Measurements from ENCODE around the gene FSCN2.

Gene FSCN2, protein sequence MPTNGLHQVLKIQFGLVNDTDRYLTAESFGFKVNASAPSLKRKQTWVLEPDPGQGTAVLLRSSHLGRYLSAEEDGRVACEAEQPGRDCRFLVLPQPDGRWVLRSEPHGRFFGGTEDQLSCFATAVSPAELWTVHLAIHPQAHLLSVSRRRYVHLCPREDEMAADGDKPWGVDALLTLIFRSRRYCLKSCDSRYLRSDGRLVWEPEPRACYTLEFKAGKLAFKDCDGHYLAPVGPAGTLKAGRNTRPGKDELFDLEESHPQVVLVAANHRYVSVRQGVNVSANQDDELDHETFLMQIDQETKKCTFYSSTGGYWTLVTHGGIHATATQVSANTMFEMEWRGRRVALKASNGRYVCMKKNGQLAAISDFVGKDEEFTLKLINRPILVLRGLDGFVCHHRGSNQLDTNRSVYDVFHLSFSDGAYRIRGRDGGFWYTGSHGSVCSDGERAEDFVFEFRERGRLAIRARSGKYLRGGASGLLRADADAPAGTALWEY

DNA sequence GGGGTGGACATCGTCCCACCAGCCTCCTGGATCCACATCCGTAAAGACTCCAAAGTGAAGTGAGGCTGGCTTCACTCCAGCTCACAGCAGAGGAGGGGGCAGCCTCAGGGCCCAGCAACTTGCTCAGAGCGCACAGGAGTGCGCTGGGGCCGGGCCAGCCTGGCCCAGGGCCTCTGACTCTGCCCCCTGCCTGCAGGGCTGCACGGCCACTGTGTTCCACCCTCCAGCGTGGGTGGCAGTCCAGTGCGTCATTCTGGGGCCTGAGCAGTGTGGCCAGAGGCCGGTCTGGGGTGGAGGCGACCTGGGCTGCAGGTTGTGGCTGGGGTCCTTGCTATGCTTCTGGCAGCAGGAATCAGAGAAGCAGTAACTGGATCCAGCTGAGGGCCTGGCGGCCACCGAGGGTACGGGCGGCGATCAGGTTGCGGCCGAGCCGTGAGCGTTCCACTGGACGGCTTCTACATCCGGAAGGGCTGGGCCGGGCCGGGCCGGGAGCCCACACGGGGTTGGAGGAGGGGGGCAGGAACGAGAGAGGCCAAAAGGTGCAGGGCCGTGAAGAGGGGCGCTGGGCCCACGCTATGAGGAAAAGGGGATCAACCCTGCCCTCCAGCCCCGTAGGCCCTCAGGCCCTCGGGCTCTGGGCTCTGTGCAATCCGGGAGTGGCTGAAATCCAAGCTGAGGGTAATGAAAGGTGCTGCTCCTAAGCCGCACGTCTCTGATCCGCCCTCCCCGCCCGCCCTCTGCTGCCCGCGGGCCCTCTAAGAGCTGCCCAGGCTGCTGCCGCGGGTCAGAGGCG is at the start of gene FSCN2:
TSS of gene FSCN2 (plus strand) at position 787 of the 793 bp plus-strand sequence. CDS start 155 bp downstream, outside the sequence.
- DNase-seq, result no peak

DNA sequence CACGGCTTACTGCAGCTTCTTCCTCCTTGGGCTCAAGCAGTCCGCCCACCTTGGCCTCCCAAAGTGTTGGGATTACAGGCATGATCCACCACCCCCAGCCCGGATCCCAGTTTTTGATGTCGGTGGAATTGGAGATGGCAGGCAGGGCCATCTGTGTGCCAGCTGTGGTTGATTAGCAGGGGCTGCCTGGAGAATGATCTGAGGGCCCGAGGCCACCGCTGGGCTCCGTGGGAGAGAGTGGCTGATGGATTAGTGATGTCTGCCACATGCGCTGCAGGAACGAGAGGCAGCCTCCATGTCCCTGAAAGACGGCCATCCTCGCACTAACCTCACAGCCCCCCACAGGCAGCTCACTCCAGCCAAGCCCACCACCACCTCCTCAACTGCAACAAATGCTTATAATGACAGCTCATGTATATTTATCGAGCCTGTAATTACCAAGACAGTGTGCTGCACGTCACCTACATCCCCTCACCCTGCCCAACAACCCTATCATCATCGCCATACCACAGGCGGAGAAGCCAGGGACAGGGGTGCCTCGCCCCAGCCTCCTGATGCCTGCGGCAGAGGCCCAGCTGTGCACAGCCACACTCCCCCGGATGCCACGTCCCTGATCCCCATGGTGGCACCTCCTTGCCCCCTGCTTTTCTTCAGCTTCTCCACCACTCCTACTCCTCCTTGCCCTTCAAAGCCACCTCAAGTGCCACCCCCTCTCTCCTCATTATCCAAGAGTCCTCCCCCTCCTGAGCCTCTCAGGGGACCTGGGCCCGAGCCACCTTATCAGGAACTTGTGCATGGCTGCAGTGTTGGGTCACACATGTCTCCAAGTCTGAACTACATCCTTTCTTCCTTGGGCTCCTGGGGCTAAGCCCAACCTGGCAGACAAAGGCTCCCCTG is 48.8 kb upstream of the FSCN2 start:
- DNase-seq, result no peak

DNA sequence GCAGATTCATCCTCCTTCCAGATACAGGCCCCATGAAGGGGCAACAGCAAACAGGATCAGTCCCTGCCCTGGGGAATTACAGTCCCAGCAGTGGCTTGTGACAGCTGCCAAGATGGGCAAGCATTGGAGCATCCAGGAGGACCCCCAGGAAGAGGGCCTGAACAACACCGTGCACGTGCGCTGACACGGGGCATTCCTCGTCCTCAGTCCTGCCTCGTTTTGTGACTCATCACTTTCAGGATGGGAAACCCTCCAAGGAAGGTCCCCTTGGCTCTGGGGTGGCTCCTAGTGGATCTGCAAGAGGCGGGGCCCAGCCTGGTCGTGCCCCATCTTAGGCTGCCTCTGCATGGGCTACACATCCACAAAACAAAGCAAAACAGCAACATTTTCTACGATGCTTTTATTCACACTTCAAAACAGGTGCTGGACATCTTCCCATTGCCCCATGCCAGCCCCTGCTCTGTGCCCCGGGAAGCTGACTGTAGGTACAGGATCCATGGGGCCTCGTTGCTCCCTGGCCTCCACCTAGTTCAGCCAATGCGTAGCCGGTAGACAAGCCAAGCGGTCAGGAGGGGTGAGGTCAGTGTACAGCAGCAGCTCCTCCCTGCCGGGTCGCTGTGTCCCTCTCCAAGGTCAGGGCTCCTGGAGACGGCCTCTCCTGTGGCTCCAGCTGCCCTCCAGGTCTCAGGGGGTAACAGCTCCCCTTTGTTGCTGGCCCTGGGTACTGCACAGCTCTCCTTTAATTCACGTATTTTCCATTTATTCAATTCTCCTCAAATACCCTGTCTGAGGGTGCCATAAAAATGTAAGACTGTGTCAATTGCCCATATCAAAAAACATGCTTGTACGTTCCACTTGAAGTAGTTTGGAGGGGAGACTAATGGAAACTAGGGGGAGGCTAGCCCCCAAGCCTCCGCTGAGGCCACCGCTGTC is 47.8 kb upstream of the FSCN2 start:
- no peak for DNase-seq

DNA sequence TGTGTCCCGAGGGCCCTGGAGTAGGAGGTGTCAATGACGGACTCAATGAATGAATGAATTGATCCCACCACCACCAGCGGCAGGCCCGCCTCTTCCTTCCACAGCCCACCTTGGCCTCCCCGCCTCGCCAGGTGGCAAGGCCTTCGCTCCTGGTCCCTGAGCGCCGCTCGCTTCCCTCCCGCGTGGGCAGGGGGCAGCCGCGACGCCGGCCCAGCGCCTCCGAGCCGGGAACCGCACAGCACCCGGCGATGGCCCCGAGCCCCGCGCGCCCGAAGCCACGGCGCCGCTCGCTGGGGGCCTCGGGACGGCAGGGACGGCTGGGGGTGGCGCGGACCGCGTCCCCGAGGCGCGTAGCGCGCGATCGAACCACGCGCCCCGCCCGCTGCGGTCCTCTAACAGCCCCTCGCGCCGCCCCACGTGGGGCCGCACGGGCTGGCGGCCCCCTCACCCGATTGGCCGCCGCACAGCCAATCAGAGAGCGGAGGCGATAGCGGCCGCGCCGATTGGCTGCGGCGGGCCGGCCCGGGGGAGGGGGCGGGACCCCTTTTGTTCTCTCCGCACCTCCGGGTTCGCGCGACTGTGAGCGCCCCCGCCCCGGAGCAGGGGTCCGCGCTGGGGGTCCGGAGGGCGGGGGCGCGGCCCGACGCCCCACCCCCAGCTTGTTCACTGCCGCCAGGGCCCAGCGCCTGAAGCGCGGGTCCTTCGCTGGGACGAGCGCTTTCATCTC is 46.9 kb upstream of the FSCN2 start:
- peak; percentile 32 for DNase-seq

DNA sequence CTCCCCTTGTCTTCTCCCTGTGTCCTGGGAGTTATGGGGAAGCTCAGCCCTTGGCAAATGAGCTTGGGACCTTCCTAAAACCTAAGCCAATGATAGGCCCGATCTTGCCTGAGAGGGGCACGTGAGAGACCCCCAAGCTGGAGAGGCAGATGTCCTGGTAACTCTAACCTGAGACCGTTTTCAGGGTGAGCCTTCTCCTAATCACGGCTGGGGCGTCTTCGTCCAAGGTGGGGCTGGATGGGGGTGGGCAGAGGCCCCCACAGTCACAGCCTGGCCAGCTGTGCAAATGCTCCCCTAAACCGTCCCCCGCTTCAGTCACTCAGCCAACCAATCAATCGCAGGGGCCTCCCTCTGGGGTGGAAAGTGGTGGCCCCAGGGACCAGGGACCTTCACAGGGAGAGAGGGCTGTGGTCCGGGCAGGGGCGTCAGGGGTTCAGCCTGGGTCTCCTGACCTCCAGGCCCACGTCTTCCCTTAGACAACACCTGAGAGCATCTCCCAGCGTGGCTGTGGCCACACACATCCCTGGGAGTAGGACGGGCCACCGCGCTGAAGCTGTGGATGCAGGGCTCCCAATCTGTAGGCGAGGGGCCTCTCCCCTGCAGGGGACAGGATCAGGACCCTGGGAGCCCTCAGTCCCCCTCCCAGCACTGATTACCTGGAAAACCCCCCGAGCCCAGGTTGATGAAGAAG is 46.2 kb upstream of the FSCN2 start:
- DNase-seq, result no peak

DNA sequence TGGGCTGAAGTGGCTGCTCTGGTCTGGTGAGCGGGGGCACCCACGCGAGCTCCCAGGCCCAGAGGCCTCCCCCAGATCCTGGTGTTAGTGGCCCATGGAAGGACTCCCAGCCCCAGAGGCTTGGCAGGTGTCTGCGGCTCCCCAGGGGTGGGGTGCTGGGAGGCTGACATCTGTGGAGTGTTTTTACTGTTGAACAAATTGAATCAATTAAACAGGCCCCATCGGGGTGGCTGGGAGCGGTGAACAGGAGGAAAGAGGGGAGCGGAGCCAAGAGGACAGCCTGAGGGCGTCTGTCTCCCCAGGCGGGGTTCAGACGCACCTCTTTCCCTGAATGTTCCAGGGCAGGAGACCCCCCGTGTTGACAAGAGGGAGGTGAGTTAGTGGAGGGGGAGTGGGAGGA is 45.5 kb upstream of the FSCN2 start:
- DNase-seq, result no peak

DNA sequence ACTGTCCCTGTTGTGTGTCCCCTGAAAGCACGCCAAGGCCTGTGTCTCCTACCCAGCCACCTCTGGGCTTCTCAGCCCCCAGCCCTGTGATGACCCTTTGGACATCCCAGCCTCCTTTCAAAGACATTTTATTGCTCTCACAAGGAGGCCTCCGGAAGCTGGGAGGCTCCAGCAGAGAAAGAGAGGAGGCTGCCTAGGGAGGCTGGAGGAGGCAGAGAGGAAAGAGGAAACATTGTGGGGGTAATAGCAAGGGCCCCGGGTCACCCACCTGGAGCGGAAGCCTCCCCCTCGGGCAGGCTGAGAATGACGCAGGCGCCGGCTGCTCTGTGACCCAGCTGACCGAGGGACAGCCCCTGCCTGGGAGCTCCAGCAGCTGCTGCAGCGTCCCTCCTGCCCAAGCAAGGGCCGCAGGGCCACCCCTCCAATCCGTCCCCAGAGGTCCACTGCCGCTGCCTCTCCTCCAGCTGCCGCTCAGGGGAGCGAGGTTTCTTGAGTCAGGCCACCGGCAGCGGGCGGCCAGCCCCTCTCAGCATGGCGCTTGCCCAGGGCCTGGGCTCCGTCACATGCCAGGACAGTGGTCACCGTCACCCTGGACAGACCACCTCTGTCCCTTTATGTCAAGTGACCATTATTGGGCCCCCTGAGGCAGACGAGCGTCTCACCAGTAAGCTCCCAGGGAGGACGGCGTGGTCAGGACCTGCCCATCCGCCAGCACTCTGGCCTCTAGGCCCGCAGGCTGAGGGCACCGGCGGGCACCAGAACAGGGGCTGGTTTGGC is 44.9 kb upstream of the FSCN2 start:
- no peak for DNase-seq

DNA sequence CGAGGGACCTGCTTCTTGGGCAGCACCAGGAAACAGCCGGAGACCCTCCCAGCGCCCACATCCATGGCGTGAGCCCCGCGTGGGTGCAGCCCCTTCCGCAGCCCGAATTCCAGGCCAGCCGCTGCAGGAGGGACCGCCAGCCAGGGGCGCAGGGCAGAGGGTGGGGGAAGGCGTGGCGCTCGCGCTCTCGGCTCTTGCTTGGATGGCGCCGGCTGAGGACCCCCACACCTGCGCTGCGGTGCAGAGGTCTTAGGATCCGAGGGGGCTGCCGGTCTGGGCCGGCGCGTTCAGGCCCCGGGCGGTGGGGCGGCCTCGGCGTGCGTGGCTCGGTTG is 44.3 kb upstream of the FSCN2 start:
- DNase-seq, result no peak

DNA sequence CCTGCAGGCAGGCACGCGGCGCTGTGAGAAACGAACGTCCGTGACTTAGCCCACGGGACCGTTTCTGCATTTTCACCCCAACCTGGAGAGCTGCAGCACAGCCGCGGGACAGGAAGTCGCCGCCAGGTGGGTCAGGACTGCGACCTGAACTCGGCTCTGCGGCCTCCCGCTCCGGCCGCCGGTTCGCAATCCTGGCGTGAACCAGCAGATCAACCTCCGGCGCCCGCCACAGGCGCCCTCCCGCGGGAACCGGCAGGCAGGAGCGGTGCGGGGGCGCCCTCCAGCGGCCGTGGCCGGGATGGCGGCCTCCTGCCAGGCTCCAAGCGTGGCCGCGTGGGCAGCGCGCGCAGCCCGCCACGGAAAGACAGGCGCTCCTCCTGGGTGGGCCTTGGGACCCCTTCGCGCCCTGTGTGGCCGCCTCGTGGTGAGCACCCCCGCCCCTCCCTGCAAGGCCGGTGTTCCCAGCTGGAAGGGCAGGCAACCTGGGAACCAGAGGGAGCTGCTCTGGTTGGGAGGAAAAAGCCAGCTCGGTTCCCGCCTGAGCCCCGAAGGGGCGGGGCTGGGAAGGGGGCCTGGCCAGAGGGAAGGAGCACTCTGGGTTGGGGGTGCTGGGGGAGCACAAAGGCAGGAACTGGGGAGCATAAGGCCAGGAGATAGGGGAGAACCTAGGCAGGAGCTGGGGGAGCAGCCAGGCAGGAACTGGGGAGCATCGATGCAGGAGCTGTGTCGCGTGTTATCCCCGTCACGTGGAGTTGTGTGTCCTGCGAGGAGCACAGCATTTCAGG is 43.8 kb upstream of the FSCN2 start:
- peak; percentile 65 for DNase-seq

DNA sequence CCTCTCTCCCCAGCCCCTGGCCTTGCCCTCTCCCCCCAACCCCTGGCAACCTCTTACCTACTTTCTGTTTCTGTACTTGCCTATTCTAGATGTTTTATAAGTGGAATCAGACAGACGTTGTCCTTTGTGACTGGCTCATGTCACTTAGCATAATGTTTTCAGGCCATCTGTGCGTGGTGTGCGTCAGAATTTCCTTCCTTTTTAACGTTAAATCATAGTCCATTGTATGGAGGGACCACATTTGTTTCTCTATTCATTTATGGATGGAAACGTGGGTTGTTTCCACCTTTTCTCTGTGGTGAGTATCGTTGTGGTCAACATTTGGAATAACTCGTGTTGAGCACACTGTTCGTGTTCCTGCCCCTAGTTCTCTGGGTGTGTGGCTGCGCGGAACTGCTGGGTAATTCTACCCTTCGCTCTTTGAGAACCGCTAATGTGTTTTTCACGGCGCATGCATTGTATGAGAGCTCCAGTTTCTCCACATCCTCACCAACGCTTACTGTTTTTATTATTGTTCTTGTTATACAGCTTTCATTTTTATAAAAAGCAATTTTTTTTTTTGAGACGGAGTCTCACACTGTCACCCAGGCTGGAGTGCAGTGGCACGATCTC is 41.9 kb upstream of the FSCN2 start:
- no peak for DNase-seq

DNA sequence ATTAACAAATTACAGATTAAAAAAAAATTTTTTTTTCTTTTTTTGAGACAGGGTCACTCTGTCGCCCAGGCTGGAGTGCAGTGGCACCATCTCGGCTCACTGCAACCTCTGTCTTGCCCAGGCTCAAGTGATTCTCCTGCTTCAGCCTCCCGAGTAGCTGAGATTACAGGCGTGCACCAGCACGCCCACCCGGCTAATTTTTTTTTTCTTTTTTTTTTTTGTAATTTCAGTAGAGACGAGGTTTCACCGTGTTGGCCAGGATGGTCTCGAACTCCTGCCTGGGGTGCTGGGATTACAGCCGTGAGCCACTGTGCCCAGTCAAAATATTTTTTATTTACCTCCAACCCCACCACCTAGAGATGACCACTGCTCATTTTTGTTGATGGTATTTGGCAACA is 41.1 kb upstream of the FSCN2 start:
- DNase-seq, result no peak

DNA sequence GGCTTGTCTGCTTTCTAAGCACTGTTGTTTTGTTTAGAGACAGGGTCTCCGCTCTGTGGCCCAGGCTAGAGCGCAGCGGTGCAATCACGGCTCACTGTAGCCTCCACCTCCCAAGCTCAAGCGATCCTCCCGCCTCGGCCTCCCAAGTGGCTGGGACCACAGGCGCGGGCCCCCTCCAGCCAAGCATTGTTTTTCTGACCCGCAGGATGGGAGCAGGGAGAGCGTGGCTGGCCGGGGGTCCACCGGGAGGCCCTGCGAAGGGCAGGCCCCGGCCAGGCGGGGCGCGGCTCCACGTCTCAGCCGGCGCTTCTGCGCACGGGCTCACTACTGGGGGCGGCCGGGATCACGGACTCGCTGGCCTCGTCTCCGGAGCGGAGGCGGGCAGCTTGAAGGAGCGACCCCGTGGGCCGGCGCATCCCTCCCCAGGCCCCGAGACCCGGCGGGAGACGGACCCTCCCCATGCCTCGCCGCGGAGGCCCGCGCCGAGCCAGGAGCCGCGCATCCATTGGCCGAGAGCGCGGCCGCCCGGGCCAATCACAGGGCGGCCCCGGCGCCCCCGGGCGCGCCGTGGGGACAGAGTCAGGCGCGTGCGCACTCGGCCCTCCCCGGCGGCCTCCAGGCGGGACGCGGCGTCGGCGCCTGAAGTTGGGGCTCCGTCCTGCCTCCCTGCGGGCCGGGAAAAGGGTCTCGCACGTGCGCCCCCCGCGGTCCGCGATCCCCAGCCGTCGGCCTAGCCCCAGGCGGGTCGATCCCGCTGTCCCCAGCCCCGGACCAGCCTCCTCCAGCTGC is 40.5 kb upstream of the FSCN2 start:
- peak; percentile 64 for DNase-seq

DNA sequence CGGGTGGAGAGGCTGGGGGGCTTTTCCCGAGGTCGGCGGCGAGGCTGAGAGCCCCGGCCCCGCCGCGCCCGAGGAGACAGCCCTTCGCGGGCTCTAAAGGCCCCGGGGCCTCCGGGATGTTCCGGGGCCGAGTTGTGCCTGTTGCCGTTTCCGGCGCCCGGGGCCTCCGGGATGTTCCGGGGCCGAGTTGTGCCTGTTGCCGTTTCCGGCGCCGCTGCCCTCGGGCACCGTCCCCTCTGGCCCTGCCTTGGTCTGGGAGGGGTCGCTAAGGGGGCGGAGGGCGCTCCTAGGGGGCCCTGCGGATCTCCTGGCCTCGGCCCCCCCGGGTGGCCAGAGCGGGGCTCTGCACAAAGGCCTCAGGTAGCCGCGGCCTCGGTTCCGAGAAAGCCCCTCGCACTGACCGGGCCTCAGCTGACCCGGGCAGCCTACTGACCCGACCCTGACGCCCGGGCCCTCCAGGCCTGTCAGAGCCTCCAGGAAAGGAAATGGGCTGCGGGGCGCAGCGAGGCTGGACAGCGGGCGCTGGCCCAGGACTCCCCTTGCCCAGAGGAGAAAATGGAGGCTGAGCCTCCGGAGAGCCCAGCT is 39.8 kb upstream of the FSCN2 start:
- no peak for DNase-seq

DNA sequence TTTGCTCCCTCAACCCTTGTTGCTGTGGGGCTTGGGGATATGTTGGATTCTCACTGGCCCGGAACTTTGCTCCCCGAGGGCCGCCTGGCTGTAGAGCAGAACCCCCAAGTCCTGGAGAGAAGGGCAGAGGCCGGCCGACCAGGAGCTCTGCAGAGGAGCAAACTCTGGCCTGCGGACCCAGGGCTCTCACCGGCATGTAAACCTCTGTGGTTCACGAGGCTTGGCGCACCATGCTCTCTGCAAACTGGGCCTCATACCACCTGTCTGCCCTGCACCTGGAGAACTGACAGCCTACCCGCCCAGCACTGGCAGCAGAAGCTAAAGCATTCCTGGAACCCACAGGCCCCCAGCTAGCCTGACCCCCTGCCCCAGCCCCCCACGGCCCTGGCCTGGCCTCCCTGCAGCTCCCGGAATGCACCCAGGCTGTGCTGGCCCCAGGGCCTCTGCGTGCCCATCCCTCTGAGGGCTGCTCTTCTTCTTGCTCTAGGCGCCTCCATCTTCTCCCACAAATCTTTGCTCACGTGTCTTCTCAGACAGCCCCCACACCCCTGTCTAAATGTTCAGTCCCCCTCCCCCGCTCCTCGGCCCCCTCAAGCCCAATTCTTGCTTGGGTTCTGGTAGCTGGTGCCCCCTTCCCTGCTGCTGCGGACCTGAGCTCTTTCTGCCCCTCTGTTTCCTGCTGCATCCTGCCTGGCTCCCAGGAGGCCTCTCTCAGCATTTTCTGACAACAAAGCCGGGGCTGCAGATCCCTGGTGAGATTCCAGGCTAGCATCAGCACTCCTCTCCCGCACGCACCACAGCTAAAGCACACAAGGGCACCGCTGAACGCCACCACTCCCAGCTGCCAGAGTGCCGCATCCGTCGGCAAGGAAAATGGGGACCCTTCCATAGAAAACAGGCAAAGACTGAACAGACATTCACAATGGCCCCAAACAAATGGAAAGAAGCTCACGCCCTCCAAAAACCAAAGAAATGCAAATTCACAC is 38.9 kb upstream of the FSCN2 start:
- no peak for DNase-seq

DNA sequence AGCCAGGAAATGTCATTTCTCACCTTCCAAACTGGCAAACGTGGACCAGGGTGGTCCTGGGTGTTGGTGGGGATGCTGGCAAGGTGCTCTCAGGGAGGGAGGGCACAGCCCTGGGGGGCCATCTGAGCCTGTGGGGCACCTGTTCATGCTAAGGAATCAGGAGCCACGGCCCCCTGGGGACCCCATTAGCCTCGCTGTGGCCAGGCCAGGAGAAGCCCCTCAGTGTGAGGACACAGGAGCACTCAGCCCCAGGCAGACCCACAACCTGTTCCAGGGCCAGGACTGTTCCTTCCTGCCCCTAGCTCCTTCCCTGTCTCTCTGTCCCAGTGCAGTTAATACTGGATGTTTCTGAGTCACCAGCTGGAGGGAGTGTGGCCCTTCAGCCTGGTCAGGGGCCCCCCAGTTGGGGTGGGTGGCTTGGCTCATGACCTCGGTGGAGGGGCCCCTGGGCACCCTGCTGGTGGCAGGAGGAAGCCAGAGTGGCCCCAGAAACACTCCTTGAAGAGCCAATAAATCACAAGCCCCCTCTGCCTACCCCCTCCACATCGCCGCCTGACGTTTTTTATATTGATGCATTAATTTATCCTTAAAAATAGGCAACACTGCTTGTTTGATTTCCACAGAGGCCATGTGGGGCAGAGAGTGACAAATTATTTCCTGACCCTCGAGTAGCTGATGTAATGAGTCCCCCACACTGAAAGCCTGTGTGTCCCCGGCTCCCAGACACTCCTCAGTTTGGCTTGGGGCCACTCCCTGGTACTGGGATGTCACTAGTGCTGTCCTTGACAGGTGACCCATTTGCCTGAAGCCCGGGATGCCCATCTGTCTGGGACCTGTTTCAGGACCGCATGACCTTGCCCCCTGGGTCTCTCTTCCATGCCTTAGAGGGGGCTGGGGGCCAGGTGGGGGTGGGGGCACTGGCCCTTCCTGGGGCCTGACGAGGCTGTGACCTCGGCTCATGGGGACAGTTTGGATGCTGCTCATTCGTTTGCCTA is 37.9 kb upstream of the FSCN2 start:
- no peak for DNase-seq
